GM21515 (cell line): Measurements from ENCODE around the gene FBXO24.

Source experiments
- ATAC-seq: cut with Tn5 transposase; IDR thresholded peaks from one replicate; pipeline ENCODE4 v1.9.1; 2021; ENCODE audit not compliant: unreplicated experiment

The FBXO24 gene

GRCh38 chr7:100573691-100574361 is 12.3 kb upstream of the FBXO24 start, which contains the start of gene SAP25:
Gene SAP25 (minus strand): TSS chr7:100573900. CDS start chr7:100573742, 158 bp downstream.
- ATAC-seq: no peak

GRCh38 chr7:100574362-100575205 is 11.5 kb upstream of the FBXO24 start:
- ATAC-seq: no peak

GRCh38 chr7:100575206-100575631 is 10.9 kb upstream of the FBXO24 start:
- ATAC-seq: no peak

- ATAC-seq: no peak
Observed at GRCh38 chr7:100575746-100576383, 10.3 kb upstream of the FBXO24 start.

- ATAC-seq: no peak
Observed at GRCh38 chr7:100576384-100576993, 9.6 kb upstream of the FBXO24 start.

- ATAC-seq: no peak
Observed at GRCh38 chr7:100577103-100577502, 9.0 kb upstream of the FBXO24 start.

GRCh38 chr7:100577507-100577906 is 8.6 kb upstream of the FBXO24 start:
- ATAC-seq: no peak

GRCh38 chr7:100578246-100579183 is 7.6 kb upstream of the FBXO24 start:
- no peak for ATAC-seq

- no peak for ATAC-seq
Observed at GRCh38 chr7:100580466-100581283, 5.5 kb upstream of the FBXO24 start.

GRCh38 chr7:100582041-100582579 is 4.0 kb upstream of the FBXO24 start:
- ATAC-seq: no peak

GRCh38 chr7:100582650-100583049 is 3.5 kb upstream of the FBXO24 start:
- no peak for ATAC-seq

GRCh38 chr7:100583132-100584053 is 2.7 kb upstream of the FBXO24 start:
- no peak for ATAC-seq

GRCh38 chr7:100584054-100584682 is 2.0 kb upstream of the FBXO24 start:
- no peak for ATAC-seq

- no peak for ATAC-seq
Observed at GRCh38 chr7:100584683-100585510, 1.2 kb upstream of the FBXO24 start.

GRCh38 chr7:100585511-100586265 is 440 bp upstream of the FBXO24 start, which contains the start of gene LRCH4:
Gene LRCH4 (minus strand): TSS chr7:100586129. CDS start chr7:100586100, 29 bp downstream.
- ATAC-seq: peak; percentile 21

- ATAC-seq: no peak
Observed at GRCh38 chr7:100588438-100588837, 2.3 kb downstream of the FBXO24 start.
